Thyroid gland (tissue), 4 donors: ENCODE data around the gene DDN.

Experiments
- POLR2A ChIP-seq, 2 donors: fragments of 450-650 bp; IDR thresholded peaks; one replicate each; pipeline ENCODE4 v1.6.1; 2017; ENCODE audit warnings: antibody characterized with exemption in 2 of 2, mild to moderate bottlenecking in 2 of 2, moderate library complexity in 1 of 2
- TF ChIP-seq, protein P1 (sequence below), 6 experiments: fragments of 200-600 bp in 3 of 6; fragments of 450-650 bp in 3 of 6; sonication (generic) in 3 of 6; IDR thresholded peaks; one replicate each; pipeline ENCODE4 v1.5.1; 2016 to 2019; ENCODE audit warnings: antibody characterized with exemption in 6 of 6, mild to moderate bottlenecking in 2 of 6, inconsistent platforms in 1 of 6, moderate library complexity in 1 of 6

DNA sequence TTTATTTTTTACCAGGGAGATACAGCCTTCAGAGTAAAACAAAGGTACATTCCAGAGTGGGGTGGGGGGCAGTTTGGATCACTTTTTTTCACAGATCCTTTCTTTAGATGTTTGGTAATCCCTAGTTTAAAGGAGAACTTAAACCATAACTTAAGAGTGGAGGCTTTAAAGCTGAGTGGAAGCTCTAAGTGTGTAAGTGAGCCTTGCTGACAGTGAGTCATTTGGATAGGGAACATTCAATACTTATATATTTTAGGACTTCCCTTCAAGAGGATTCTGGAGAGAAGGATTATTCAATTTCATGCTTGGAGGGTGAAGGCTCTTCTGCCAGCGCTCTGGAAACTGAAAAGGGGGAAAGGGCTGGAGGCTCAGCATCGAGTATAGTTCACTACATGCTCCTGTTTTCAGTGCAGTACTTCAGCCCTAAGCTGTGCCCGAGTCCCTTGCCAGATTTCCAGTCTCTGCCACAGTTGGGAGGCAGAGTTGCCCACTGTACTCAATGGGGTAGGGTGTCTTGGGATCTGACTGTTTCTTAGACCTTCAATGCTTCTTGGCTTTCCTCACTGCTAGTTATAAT lies 11.0 kb upstream of the DDN start:
- TF ChIP-seq, protein P1, sequence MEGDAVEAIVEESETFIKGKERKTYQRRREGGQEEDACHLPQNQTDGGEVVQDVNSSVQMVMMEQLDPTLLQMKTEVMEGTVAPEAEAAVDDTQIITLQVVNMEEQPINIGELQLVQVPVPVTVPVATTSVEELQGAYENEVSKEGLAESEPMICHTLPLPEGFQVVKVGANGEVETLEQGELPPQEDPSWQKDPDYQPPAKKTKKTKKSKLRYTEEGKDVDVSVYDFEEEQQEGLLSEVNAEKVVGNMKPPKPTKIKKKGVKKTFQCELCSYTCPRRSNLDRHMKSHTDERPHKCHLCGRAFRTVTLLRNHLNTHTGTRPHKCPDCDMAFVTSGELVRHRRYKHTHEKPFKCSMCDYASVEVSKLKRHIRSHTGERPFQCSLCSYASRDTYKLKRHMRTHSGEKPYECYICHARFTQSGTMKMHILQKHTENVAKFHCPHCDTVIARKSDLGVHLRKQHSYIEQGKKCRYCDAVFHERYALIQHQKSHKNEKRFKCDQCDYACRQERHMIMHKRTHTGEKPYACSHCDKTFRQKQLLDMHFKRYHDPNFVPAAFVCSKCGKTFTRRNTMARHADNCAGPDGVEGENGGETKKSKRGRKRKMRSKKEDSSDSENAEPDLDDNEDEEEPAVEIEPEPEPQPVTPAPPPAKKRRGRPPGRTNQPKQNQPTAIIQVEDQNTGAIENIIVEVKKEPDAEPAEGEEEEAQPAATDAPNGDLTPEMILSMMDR (IDR thresholded peaks at IDR 0.05) = no peak
- TF ChIP-seq POLR2A (IDR thresholded peaks at IDR 0.05) = no peak
